A673 (cell line): ENCODE results near the gene GPRC5C. TPM values are rescaled to one million over a fixed set of nuclear protein-coding genes. Genes with fewer than 3 reads are reported as not detected.

Experiments used
- BruUV-seq: library from RNA; stranded (reverse); fragments of 400-500 nt; replicated peaks from 2 replicates; lab custom pipeline; 2021; lab: Mats Ljungman, UMichigan
- CTCF ChIA-PET: fragments of 300-600 bp; sonication (Branson Sonifier 250); formaldehyde crosslinking; loops from one replicate; lab custom pipeline; 2022; ENCODE audit warnings: antibody characterized with exemption; lab: Charles Lee
- POLR2A ChIA-PET: fragments of 300-600 bp; sonication (Branson Sonifier 250); formaldehyde crosslinking; loops from one replicate; lab custom pipeline; 2022; ENCODE audit warnings: antibody characterized with exemption; ENCODE audit not compliant: low non-redundant PET; lab: Charles Lee
- DNase-seq: peaks from one replicate; pipeline ENCODE4 v3.0.0-alpha.2; 2015; ENCODE audit warnings: low spot score
- H3K27ac ChIP-seq: fragments of 200-600 bp; sonication (generic); 2 replicates; pipeline ENCODE4 v1.5.1; 2016; ENCODE audit warnings: mixed run types, low read depth, mild to moderate bottlenecking, mixed read lengths, antibody characterized with exemption, low read length; ENCODE audit not compliant: poor library complexity, severe bottlenecking
- H3K27me3 ChIP-seq: fragments of 200-600 bp; sonication (generic); replicated peaks from 2 replicates; pipeline ENCODE4 v1.6.1; 2017; ENCODE audit warnings: mixed run types, low read depth, mild to moderate bottlenecking, mixed read lengths, antibody characterized with exemption, low read length; ENCODE audit not compliant: insufficient read depth, poor library complexity
- H3K36me3 ChIP-seq: fragments of 200-600 bp; sonication (generic); 2 replicates; pipeline ENCODE4 v1.6.1; 2016; ENCODE audit warnings: mixed run types, mild to moderate bottlenecking, mixed read lengths, antibody characterized with exemption, low read length; ENCODE audit not compliant: insufficient read depth, poor library complexity, severe bottlenecking
- H3K4me1 ChIP-seq: fragments of 200-600 bp; sonication (generic); 2 replicates; pipeline ENCODE4 v1.6.1; 2017; ENCODE audit warnings: mixed run types, mild to moderate bottlenecking, mixed read lengths, antibody characterized with exemption, low read length; ENCODE audit not compliant: insufficient read depth, poor library complexity, severe bottlenecking
- H3K4me3 ChIP-seq: fragments of 200-600 bp; sonication (generic); 2 replicates; pipeline ENCODE4 v1.5.1; 2016; ENCODE audit warnings: low read depth, mixed run types, mild to moderate bottlenecking, mixed read lengths, low read length; ENCODE audit not compliant: poor library complexity, severe bottlenecking
- H3K9me3 ChIP-seq: fragments of 200-600 bp; sonication (generic); 2 replicates; pipeline ENCODE4 v1.6.1; 2016; ENCODE audit warnings: mixed run types, low read depth, mild to moderate bottlenecking, mixed read lengths, antibody characterized with exemption, low read length; ENCODE audit not compliant: poor library complexity, severe bottlenecking
- EZH2 ChIP-seq: fragments of 200-600 bp; sonication (generic); IDR thresholded peaks from 2 replicates; pipeline ENCODE4 v1.6.1; 2017; ENCODE audit warnings: borderline replicate concordance, low read depth, mild to moderate bottlenecking, mixed read lengths, antibody characterized with exemption, low read length; ENCODE audit not compliant: poor library complexity, severe bottlenecking
- intact Hi-C: fragments of 100-400 bp; cut with micrococcal nuclease; formaldehyde crosslinking; loops from one replicate; pipeline ENCODE4 v1.10.0; 2022; ENCODE audit not compliant: unreplicated experiment
- total RNA-seq: library from RNA; stranded (reverse); gene quantifications from 2 replicates; pipeline ENCODE4 v1.2.3, GENCODE V29; 2021
- TF ChIP-seq, protein P1 (sequence below): fragments of 300-800, 200-600 bp; sonication (generic); conservative IDR thresholded peaks from 2 replicates; pipeline ENCODE4 v1.5.1; 2017; ENCODE audit warnings: low read depth, mild to moderate bottlenecking, antibody characterized with exemption, low read length, moderate library complexity, mixed read lengths

The GPRC5C gene
- total RNA-seq, 1 experiment from 2014 or later = not detected

DNA sequence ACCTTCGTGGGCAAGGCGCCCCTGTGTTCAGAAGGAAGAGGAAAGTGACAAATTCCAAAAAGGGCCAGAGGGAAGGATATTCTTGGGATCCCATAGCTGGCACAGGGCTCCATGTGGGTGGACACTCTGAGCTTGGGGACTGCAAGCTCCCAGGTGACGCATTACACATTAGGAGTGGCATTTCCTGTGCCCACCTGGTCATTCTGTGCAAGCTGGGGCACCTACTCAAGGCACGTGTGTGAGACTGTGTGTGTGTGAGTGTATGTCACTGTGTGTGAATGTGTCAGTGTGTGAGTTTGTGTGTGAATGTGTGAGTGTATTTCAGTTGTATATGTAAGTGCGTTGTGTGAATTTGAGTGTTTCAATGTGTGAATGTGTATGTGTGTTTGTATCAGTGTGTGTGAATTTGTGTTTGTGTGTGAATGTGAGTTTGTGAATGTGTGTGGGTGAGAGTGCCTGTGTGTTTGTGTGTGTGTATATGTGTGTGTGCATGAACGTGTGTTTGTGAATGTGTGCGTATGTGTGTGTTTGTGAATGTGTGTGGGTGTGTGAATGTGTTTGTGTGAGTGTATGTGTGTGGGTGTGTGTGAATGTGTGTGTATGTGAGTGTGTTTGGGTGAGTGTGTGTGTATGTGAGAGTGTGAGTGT, 33.0 kb downstream of the GPRC5C start:
- intact Hi-C loops = no loop called here
- CTCF ChIA-PET = no interaction called here
- POLR2A ChIA-PET = no interaction called here
- Histone ChIP-seq H3K27ac (no peak overlapping the region), H3K9me3 (no peaks in the 10 kb centered on the region), H3K4me1 (no peaks in the 10 kb centered on the region), H3K4me3 (no peak overlapping the region), H3K27me3 (no peaks in the 10 kb centered on the region), H3K36me3 (no peaks in the 10 kb centered on the region)
- BruUV-seq = no TSS peak
- no peak for DNase-seq
- TF ChIP-seq EZH2 = no peak
- TF ChIP-seq, protein P1, sequence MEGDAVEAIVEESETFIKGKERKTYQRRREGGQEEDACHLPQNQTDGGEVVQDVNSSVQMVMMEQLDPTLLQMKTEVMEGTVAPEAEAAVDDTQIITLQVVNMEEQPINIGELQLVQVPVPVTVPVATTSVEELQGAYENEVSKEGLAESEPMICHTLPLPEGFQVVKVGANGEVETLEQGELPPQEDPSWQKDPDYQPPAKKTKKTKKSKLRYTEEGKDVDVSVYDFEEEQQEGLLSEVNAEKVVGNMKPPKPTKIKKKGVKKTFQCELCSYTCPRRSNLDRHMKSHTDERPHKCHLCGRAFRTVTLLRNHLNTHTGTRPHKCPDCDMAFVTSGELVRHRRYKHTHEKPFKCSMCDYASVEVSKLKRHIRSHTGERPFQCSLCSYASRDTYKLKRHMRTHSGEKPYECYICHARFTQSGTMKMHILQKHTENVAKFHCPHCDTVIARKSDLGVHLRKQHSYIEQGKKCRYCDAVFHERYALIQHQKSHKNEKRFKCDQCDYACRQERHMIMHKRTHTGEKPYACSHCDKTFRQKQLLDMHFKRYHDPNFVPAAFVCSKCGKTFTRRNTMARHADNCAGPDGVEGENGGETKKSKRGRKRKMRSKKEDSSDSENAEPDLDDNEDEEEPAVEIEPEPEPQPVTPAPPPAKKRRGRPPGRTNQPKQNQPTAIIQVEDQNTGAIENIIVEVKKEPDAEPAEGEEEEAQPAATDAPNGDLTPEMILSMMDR = no peak

DNA sequence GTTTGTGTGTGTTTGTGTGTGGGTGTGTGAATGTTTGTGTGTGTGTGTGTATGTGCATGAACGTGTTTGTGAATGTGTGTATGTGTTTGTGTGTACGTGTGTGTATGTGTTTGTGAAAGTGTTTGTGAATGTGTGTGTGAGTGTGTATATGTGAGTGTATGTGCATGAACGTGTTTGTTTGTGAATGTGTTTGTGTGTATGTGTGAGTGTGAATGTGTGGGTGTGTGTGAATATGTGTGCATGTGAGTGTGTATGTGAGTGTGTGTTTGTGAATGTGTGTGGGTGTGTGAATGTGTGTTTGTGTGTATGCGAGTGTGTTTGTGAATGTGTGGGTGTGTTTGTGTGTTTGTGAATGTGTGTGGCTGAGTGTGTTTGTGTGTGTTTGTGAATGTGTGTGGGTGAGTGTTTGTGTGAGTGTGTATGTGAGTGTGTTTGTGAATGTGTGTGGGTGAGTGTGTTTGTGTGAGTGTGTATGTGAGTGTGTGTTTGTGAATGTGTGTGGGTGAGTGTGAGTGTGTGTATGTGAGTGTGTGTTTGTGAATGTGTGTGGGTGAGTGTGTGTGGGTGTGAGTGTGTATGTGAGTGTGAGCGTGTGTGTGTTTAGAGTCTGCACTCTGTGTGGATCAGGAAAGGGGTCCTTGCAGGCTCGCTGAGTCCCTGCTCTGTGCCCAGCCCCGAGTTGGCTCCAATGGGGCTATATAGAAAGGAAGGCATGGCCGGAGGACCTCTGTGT, 33.7 kb downstream of the GPRC5C start:
- no peaks in the 10 kb centered on the region for H3K36me3 ChIP-seq
- no TSS peak for BruUV-seq
- no peak overlapping the region for H3K4me3 ChIP-seq
- ChIA-PET CTCF (no interaction called here), POLR2A (no interaction called here)
- no peak for TF ChIP-seq EZH2
- TF ChIP-seq, protein P1 = no peak
- no peak overlapping the region for H3K27ac ChIP-seq
- no peaks in the 10 kb centered on the region for H3K9me3 ChIP-seq
- no peaks in the 10 kb centered on the region for H3K4me1 ChIP-seq
- intact Hi-C loops = no loop called here
- no peak for DNase-seq
- H3K27me3 ChIP-seq = no peaks in the 10 kb centered on the region

DNA sequence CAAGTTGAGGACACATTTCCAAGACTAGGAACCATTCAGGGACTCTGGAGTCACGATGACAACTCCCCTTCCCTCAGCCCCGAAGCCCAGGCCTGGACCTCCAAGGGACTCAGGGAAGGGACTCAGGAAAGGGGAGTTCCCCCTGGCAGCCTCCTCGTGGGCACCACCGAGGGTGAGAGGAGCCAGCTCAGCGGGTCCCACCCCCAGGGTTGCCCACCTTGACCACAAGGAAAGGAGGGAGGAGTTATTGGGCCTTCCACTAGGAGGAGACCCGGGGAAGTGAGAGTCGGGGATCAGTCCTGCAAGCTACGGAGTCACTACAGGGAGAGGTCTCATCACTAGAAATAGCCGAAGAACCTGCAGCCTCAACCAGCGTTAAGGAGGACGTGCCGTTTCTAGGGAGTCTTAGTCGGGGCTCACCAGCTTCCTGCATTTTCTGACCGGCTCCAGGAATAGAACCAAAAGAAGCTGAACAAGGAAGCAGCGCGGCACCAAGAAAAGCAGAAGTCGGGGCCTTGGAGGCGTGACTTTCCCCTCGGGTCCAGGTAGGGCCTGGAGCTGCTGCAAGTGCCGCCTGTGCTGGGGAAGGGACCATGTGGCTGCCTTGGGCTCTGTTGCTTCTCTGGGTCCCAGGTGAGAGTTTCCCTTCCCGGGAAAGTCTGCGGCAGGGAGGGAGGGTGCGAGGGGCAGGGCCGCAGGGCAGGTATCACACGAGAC, 34.4 kb downstream of the GPRC5C start, which contains the start of gene CD300A:
TSS of gene CD300A (plus strand) at position 524 of the 717 bp plus-strand sequence. CDS start at position 594, 70 bp downstream.
- Histone ChIP-seq H3K36me3 (no peaks in the 10 kb centered on the region), H3K27me3 (no peaks in the 10 kb centered on the region), H3K4me1 (no peaks in the 10 kb centered on the region), H3K4me3 (no peak within 1 kb of the TSS), H3K9me3 (no peaks in the 10 kb centered on the region), H3K27ac (no peak within 1 kb of the TSS)
- ChIA-PET CTCF (no interaction called here), POLR2A (no interaction called here)
- BruUV-seq = no TSS peak
- TF ChIP-seq, protein P1 = no peak
- TF ChIP-seq EZH2 = no peak
- DNase-seq = no peak
- intact Hi-C loops = no loop called here
